SHP77 treated with DMSO at 0.1 percent for 48 hours (cell line): Measurements from ENCODE around the gene ORC6.

ENCODE experiments used
- DNase-seq: peaks from one replicate; lab custom pipeline; 2025; lab: John Stamatoyannopoulos, UW

Gene ORC6

GRCh38 chr16:46701615-46702014 lies 12.2 kb downstream of the ORC6 start:
- no peak for DNase-seq

- DNase-seq: no peak
Observed at GRCh38 chr16:46702030-46702429, 12.6 kb downstream of the ORC6 start.

GRCh38 chr16:46706642-46707041 lies 17.2 kb downstream of the ORC6 start:
- no peak for DNase-seq

GRCh38 chr16:46709469-46710005 lies 20.1 kb downstream of the ORC6 start:
- no peak for DNase-seq

GRCh38 chr16:46711106-46712058 lies 21.9 kb downstream of the ORC6 start:
- no peak for DNase-seq

- no peak for DNase-seq
Observed at GRCh38 chr16:46712911-46713310, 23.5 kb downstream of the ORC6 start.

- DNase-seq: no peak
Observed at GRCh38 chr16:46713634-46714033, 24.2 kb downstream of the ORC6 start.

GRCh38 chr16:46714797-46715591 lies 25.5 kb downstream of the ORC6 start:
- DNase-seq: no peak

GRCh38 chr16:46715769-46716305 lies 26.4 kb downstream of the ORC6 start:
- DNase-seq: no peak

- DNase-seq: no peak
Observed at GRCh38 chr16:46717692-46718091, 28.2 kb downstream of the ORC6 start.

GRCh38 chr16:46718214-46718613 lies 28.8 kb downstream of the ORC6 start:
- peak; percentile 13 for DNase-seq

- DNase-seq: no peak
Observed at GRCh38 chr16:46719528-46719927, 30.1 kb downstream of the ORC6 start.

GRCh38 chr16:46720619-46721018 lies 31.2 kb downstream of the ORC6 start:
- no peak for DNase-seq

GRCh38 chr16:46721885-46722284 lies 32.4 kb downstream of the ORC6 start:
- no peak for DNase-seq

- DNase-seq: no peak
Observed at GRCh38 chr16:46727184-46727583, 37.7 kb downstream of the ORC6 start.

GRCh38 chr16:46727630-46728029 lies 38.2 kb downstream of the ORC6 start:
- no peak for DNase-seq

- DNase-seq: no peak
Observed at GRCh38 chr16:46728806-46729205, 39.3 kb downstream of the ORC6 start.

- DNase-seq: no peak
Observed at GRCh38 chr16:46729326-46729995, 40.0 kb downstream of the ORC6 start.

GRCh38 chr16:46730126-46730525 lies 40.7 kb downstream of the ORC6 start:
- no peak for DNase-seq

- no peak for DNase-seq
Observed at GRCh38 chr16:46730801-46731690, 41.6 kb downstream of the ORC6 start.
